Duodenal mucosa (tissue), 2 donors: Measurements from ENCODE around the gene COPG2.
A peak's percentile ranks its signal among the peaks of the same experiment; 100 is the strongest.

Experiments used
- H3K27ac ChIP-seq: one replicate; pipeline ENCODE4 v1.7.0; 2013; ENCODE audit warnings: low read depth, low read length
- H3K27me3 ChIP-seq, 2 donors: one replicate each; pipeline ENCODE4 v1.7.0; 2013; ENCODE audit warnings: low read length in 2 of 2, control low read depth in 1 of 2; ENCODE audit not compliant: insufficient read depth in 2 of 2, control insufficient read depth in 1 of 2
- H3K36me3 ChIP-seq, 2 donors: one replicate each; pipeline ENCODE4 v1.7.0; 2013; ENCODE audit warnings: low read length in 2 of 2, control low read depth in 1 of 2; ENCODE audit not compliant: insufficient read depth in 2 of 2, control insufficient read depth in 1 of 2
- H3K4me1 ChIP-seq, 2 donors: one replicate each; pipeline ENCODE4 v1.7.0; 2013; ENCODE audit warnings: low read length in 2 of 2, control low read depth in 1 of 2; ENCODE audit not compliant: insufficient read depth in 2 of 2, control insufficient read depth in 1 of 2
- H3K4me3 ChIP-seq, 2 donors: one replicate each; pipeline ENCODE4 v1.7.0; 2013; ENCODE audit warnings: low read length in 2 of 2, low read depth in 1 of 2
- H3K9ac ChIP-seq, 2 donors: one replicate each; pipeline ENCODE4 v1.7.0; 2013; ENCODE audit warnings: low read length in 2 of 2, low read depth in 1 of 2
- H3K9me3 ChIP-seq, 2 donors: one replicate each; pipeline ENCODE4 v1.7.0; 2013; ENCODE audit warnings: low read length in 2 of 2, control low read depth in 1 of 2; ENCODE audit not compliant: control insufficient read depth in 1 of 2

Gene COPG2, protein sequence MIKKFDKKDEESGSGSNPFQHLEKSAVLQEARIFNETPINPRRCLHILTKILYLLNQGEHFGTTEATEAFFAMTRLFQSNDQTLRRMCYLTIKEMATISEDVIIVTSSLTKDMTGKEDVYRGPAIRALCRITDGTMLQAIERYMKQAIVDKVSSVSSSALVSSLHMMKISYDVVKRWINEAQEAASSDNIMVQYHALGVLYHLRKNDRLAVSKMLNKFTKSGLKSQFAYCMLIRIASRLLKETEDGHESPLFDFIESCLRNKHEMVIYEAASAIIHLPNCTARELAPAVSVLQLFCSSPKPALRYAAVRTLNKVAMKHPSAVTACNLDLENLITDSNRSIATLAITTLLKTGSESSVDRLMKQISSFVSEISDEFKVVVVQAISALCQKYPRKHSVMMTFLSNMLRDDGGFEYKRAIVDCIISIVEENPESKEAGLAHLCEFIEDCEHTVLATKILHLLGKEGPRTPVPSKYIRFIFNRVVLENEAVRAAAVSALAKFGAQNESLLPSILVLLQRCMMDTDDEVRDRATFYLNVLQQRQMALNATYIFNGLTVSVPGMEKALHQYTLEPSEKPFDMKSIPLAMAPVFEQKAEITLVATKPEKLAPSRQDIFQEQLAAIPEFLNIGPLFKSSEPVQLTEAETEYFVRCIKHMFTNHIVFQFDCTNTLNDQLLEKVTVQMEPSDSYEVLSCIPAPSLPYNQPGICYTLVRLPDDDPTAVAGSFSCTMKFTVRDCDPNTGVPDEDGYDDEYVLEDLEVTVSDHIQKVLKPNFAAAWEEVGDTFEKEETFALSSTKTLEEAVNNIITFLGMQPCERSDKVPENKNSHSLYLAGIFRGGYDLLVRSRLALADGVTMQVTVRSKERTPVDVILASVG

DNA sequence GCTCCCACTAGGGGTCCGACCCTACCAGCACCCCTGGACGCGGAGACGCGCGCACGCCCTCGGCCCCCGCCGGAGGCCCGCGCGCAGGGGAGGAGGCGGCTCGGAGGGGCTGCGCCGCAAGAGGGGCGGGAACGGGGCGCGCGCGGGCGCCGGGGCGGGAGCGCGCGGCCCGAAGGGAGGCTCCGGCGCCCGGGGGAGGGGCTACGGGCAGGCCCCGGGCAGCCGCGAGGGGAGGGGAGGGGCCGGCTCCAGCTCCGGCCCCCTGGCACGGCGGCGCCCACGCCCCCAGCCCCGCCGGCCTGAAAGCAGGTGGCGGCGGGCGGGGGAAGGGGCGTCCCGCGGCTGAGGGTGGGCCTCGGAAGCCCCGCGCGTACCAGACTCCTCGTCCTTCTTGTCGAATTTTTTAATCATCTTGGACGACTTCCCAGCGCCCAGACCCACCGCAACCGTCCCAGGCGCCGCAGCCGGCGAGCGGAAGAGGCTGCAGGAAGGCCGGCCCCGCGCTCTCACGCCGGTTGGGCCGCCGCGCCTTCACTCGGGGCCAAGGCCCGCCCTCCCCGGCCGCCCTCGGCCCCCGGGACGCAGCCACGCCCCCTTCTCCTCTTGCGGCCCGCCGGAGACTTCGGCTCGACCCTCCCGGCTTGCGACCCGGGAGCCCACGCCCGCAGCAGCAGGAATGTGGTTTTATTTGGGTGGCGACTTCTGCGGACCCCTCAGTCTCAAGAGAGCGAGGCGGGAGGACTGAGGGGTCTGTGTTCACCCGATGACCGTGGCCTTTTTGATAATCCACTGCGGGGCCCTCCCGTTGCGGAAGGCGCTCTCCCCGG lies at the start of gene COPG2:
COPG2 (minus strand) TSS at position 491 of the 827 bp plus-strand sequence; CDS start at position 411, 80 bp downstream.
- Histone ChIP-seq H3K9me3 (no peaks in the 10 kb centered on the region), H3K36me3 (no peaks in the 10 kb centered on the region), H3K27ac (peak within 1 kb of the TSS; percentile 58), H3K27me3 (peaks cover 0 to 3% of the 10 kb centered on the region in 2 donors), H3K4me1 (peaks cover 0 to 4% of the 10 kb centered on the region in 2 donors), H3K9ac (peak within 1 kb of the TSS; percentile 59 to 71), H3K4me3 (peak within 1 kb of the TSS; percentile 85 to 86)

DNA sequence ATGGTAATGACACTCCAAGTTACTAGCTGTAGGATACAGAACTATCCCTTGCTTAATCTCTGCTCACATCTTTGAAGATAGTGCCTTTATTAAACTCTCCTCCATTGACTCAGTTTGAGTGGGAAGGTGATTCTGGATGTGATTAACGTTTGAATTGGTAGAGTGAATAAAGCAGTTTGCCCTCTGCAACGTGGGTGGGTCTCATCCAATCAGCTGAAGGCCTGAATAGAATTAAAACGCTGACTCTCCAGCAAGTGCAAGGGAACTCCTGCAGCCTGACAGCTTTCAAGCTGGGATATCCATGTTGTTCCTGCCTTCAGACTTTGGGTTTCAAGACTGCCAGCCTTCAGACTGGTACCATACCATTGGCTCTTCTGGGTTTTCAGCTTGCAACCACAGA lies 43.9 kb upstream of the COPG2 start:
- Histone ChIP-seq H3K27me3 (no peaks in the 10 kb centered on the region), H3K9ac (no peak overlapping the region), H3K4me3 (no peak overlapping the region), H3K27ac (no peak overlapping the region), H3K4me1 (no peaks in the 10 kb centered on the region), H3K9me3 (no peaks in the 10 kb centered on the region), H3K36me3 (no peaks in the 10 kb centered on the region)

DNA sequence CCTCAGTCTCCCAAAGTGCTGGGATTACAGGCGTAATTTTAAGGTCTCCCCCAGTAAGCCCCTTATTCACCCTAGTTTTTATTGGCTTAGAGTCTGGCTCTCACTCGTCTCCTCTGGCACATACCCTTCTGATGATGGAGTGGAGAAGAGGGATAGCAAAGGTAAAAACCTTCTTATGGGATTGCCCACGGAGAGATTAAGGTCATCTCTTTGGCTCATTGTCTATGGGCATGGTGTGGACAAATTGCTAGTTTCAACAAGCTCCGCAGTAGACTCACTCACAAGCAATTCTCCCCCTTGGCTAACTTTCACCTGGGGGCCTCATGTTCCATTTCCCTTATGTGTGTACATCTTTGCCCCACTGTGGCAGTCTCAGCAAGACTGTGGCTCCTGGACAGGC lies 40.2 kb upstream of the COPG2 start:
- Histone ChIP-seq H3K27ac (no peak overlapping the region), H3K4me1 (no peaks in the 10 kb centered on the region), H3K36me3 (no peaks in the 10 kb centered on the region), H3K4me3 (no peak overlapping the region), H3K9ac (no peak overlapping the region), H3K27me3 (no peaks in the 10 kb centered on the region), H3K9me3 (no peaks in the 10 kb centered on the region)

DNA sequence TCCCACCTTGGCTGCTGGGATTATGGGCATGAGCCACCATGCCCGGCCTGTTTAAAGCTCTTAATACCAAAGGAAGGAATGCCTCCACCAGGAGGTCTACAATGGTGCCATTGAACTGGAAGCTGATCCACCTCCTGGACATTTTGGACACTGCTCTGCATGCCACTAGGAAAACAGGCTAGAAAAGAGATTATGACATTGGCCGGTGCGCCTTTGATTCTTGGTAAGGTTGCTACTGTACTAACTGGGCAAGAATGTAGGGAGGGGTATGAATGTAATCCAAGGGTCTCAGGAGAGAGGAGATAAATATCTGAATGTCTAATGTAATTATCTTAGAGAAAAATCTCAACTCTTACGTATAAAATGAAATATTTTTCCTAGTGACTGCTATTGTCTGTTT lies 39.5 kb upstream of the COPG2 start:
- H3K9ac ChIP-seq, result no peak overlapping the region
- no peaks in the 10 kb centered on the region for H3K9me3 ChIP-seq
- no peaks in the 10 kb centered on the region for H3K27me3 ChIP-seq

DNA sequence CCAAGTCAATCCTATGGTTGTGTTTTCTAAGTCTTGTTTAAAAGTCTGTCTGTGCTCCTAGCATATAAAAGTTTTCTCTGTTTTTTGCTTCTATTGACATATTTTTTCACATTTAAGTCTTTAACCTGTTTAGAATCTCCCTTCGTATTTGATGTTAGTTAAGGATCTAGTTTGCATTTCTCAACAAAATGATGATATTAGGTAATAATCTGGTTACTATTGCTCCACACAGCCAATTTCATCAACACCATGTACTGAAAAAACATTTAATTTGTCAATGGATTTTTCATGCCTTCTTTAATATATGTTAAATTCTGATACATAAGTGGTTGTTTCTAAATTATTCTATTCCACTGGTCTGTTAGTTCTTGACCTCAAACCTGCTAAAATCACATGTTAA lies 35.3 kb upstream of the COPG2 start:
- H3K27ac ChIP-seq, result no peak overlapping the region
- H3K27me3 ChIP-seq, result no peaks in the 10 kb centered on the region
- no peaks in the 10 kb centered on the region for H3K36me3 ChIP-seq
- H3K4me1 ChIP-seq, result no peaks in the 10 kb centered on the region
- no peak overlapping the region for H3K4me3 ChIP-seq
- H3K9ac ChIP-seq, result no peak overlapping the region
- no peaks in the 10 kb centered on the region for H3K9me3 ChIP-seq

More for the DNA sequence above, 39.5 kb upstream of the COPG2 start:
- no peak overlapping the region for H3K4me3 ChIP-seq
- H3K27ac ChIP-seq, result no peak overlapping the region
- no peaks in the 10 kb centered on the region for H3K36me3 ChIP-seq
- no peaks in the 10 kb centered on the region for H3K4me1 ChIP-seq

DNA sequence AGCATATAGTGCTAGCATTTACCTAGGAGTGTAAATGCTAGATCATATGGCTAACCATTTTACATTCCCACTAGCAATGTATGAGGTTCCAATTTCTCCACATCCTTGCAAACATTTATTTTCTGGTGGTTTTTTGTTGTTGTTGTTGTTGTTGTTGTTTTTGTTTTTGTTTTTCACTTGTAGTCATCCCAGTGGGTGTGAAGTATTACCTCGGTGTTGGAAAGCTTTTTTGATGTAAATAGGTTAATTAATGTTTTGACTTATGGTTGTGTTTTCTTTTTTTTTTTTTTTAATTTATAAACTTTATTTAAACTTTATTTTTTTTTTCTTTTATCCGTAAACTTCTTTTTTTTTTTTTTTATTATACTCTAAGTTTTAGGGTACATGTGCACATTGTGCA lies 33.1 kb upstream of the COPG2 start:
- H3K4me1 ChIP-seq, result no peaks in the 10 kb centered on the region
- no peak overlapping the region for H3K9ac ChIP-seq
- H3K9me3 ChIP-seq, result no peaks in the 10 kb centered on the region
- no peaks in the 10 kb centered on the region for H3K27me3 ChIP-seq
- no peaks in the 10 kb centered on the region for H3K36me3 ChIP-seq
- H3K27ac ChIP-seq, result no peak overlapping the region
- H3K4me3 ChIP-seq, result no peak overlapping the region

DNA sequence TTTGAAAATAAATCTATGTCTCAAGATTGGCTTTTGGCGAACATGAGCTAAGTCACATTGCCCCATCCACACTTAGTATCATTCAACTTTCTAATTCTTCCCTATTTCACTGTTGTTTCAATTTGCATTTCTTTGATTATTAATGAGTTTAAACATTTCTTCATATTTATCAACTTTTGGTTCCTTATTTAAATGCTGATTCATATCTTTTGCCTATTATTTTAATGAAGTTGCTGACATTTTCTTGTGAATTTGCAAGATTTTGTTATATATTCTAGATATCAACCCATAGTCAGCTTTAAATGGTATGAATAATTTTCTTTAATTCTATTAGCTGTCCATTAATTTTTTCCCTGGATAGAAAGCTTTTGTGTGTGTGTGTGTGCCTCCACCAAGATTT lies 32.2 kb upstream of the COPG2 start:
- no peaks in the 10 kb centered on the region for H3K36me3 ChIP-seq
- no peaks in the 10 kb centered on the region for H3K4me1 ChIP-seq
- no peaks in the 10 kb centered on the region for H3K27me3 ChIP-seq
- H3K9ac ChIP-seq, result no peak overlapping the region
- no peak overlapping the region for H3K4me3 ChIP-seq
- no peaks in the 10 kb centered on the region for H3K9me3 ChIP-seq
- H3K27ac ChIP-seq, result no peak overlapping the region

DNA sequence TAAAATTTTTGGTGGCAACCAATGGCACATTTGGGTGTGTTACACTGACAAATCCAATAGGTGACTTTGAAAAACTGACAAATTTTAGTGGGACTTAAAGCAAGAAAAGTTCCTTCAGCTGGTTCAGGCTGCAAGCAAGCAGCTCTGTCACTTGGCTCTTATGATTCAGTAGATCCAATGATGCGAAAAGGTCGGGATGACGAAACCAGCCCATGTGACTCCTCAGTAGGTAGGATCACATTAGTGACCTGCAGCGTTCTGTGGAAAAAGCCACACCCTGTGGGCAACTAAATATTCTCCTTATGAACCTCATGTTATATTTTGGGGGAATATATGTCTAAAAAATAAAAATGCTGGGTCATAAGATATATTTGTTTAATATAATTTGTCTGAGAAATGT lies 31.1 kb upstream of the COPG2 start:
- no peak overlapping the region for H3K4me3 ChIP-seq

DNA sequence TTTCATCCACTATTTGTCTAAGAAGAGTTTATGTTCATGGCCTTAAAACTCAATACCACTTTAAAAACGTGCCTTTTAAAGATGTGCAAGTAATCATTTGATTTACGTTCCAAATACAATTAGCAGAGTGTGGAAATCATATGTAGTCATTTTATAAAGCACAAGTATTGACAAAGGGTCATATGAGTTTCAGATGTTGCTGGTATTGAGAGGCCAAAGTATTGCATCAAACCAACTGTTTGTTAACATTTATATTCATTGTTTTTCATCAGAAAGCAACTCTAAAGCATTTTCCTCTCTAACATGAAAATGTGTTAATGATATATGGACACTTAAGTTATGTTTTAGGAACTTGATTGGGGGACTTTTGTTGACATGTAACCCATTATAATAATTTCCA lies 29.3 kb upstream of the COPG2 start:
- Histone ChIP-seq H3K9me3 (no peaks in the 10 kb centered on the region), H3K4me1 (no peaks in the 10 kb centered on the region), H3K4me3 (no peak overlapping the region)

More for the DNA sequence above, 31.1 kb upstream of the COPG2 start:
- no peaks in the 10 kb centered on the region for H3K9me3 ChIP-seq
- no peak overlapping the region for H3K9ac ChIP-seq
- no peaks in the 10 kb centered on the region for H3K36me3 ChIP-seq
- no peaks in the 10 kb centered on the region for H3K4me1 ChIP-seq
- H3K27ac ChIP-seq, result no peak overlapping the region
- H3K27me3 ChIP-seq, result no peaks in the 10 kb centered on the region

More for the DNA sequence above, 29.3 kb upstream of the COPG2 start:
- Histone ChIP-seq H3K9ac (no peak overlapping the region), H3K27ac (no peak overlapping the region), H3K27me3 (no peaks in the 10 kb centered on the region), H3K36me3 (no peaks in the 10 kb centered on the region)
